RWPE1 (cell line): Measurements from ENCODE around the gene COL4A3.
"Not testable (repeated sequence)": the region's sequence is repeated elsewhere in the genome, so short reads cannot be mapped to it uniquely, and the experiment has no call there.

Experiments
- CTCF ChIA-PET: fragments of 350-600 bp; sonication (Branson Sonifier 250); formaldehyde crosslinking; extraction: SDS; loops from one replicate; lab custom pipeline; 2021; lab: Yijun Ruan, JAX
- POLR2A ChIA-PET: fragments of 400-600 bp; formaldehyde crosslinking; extraction: SDS; loops from one replicate; lab custom pipeline; 2020; ENCODE audit warnings: antibody characterized with exemption; ENCODE audit not compliant: low non-redundant PET; lab: Yijun Ruan, JAX
- DNase-seq: peaks from one replicate; pipeline ENCODE4 v3.0.0; 2012; ENCODE audit warnings: low spot score
- H3K27ac ChIP-seq: fragments of 450-650 bp; 2 replicates; pipeline ENCODE4 v1.5.1; 2017
- CTCF ChIP-seq: fragments of 450-650 bp; conservative IDR thresholded peaks from 2 replicates; pipeline ENCODE4 v1.5.1; 2017; ENCODE audit warnings: low read depth, mild to moderate bottlenecking

Gene COL4A3

GRCh38 chr2:227207573-227207972 is 43.1 kb downstream of the COL4A3 start:
- no peak overlapping the region for H3K27ac ChIP-seq
- ChIA-PET CTCF (interaction anchor here (0.7 kb wide), 1 partner anchor 1015 kb away, joined by 3 read pairs; no protein-coding TSS in a partner anchor), POLR2A (no interaction called here)
- no peak for DNase-seq
- TF ChIP-seq CTCF: no peak

- H3K27ac ChIP-seq: no peak overlapping the region
- TF ChIP-seq CTCF: no peak
- DNase-seq: no peak
- POLR2A ChIA-PET: no interaction called here
- CTCF ChIA-PET: no interaction called here
Measured at GRCh38 chr2:227214622-227215041, 50.2 kb downstream of the COL4A3 start.

- no peak for DNase-seq
- POLR2A ChIA-PET: no interaction called here
- CTCF ChIA-PET: interaction anchor here (0.8 to 1.0 kb wide), 2 partner anchors 10 to 19 kb away, joined by 3 to 5 read pairs; no protein-coding TSS in a partner anchor
- H3K27ac ChIP-seq: no peak overlapping the region
- TF ChIP-seq CTCF: no peak
Measured at GRCh38 chr2:227219312-227220105, 55.1 kb downstream of the COL4A3 start.

GRCh38 chr2:227221120-227221519 is 56.7 kb downstream of the COL4A3 start:
- no peak for DNase-seq
- TF ChIP-seq CTCF: no peak
- ChIA-PET POLR2A (no interaction called here), CTCF (no interaction called here)
- H3K27ac ChIP-seq: no peak overlapping the region

- ChIA-PET CTCF (no interaction called here), POLR2A (no interaction called here)
- DNase-seq: no peak
- no peak for TF ChIP-seq CTCF
- no peak overlapping the region for H3K27ac ChIP-seq
Measured at GRCh38 chr2:227222292-227222691, 57.9 kb downstream of the COL4A3 start.

- DNase-seq, POLR2A ChIA-PET, H3K27ac ChIP-seq, CTCF ChIA-PET: not testable (repeated sequence)
Measured at GRCh38 chr2:227225641-227226040, 61.2 kb downstream of the COL4A3 start.
